Measurements from ENCODE around the gene KAT6B.

Gene KAT6B

GRCh38 chr10:74994854-74995253, 168.5 kb downstream of the KAT6B start:
- DNase-seq: peak; percentile 23

- no peak for DNase-seq
Observed at GRCh38 chr10:74995806-74996205, 169.4 kb downstream of the KAT6B start.

GRCh38 chr10:74997163-74997562, 170.8 kb downstream of the KAT6B start:
- DNase-seq: no peak

- no peak for DNase-seq
Observed at GRCh38 chr10:75000748-75001321, 174.4 kb downstream of the KAT6B start.

GRCh38 chr10:75001715-75002350, 175.4 kb downstream of the KAT6B start:
- DNase-seq: no peak

- no peak for DNase-seq
Observed at GRCh38 chr10:75002351-75002725, 175.9 kb downstream of the KAT6B start.

GRCh38 chr10:75002967-75003594, 176.7 kb downstream of the KAT6B start:
- no peak for DNase-seq

GRCh38 chr10:75003891-75004290, 177.5 kb downstream of the KAT6B start:
- DNase-seq: no peak

- no peak for DNase-seq
Observed at GRCh38 chr10:75007646-75008045, 181.2 kb downstream of the KAT6B start.

GRCh38 chr10:75008952-75009351, 182.6 kb downstream of the KAT6B start:
- DNase-seq: no peak

- DNase-seq: no peak
Observed at GRCh38 chr10:75009426-75009825, 183.0 kb downstream of the KAT6B start.

GRCh38 chr10:75010373-75010772, 184.0 kb downstream of the KAT6B start:
- no peak for DNase-seq

- no peak for DNase-seq
Observed at GRCh38 chr10:75011221-75011620, 184.8 kb downstream of the KAT6B start.

- no peak for DNase-seq
Observed at GRCh38 chr10:75012471-75012870, 186.1 kb downstream of the KAT6B start.

GRCh38 chr10:75013007-75013406, 186.6 kb downstream of the KAT6B start:
- DNase-seq: no peak

GRCh38 chr10:75013522-75013921, 187.1 kb downstream of the KAT6B start:
- DNase-seq: no peak

GRCh38 chr10:75014516-75015230, 188.3 kb downstream of the KAT6B start:
- no peak for DNase-seq

GRCh38 chr10:75015442-75015841, 189.0 kb downstream of the KAT6B start:
- no peak for DNase-seq

- no peak for DNase-seq
Observed at GRCh38 chr10:75016325-75016724, 189.9 kb downstream of the KAT6B start.

GRCh38 chr10:75018251-75018650, 191.9 kb downstream of the KAT6B start:
- DNase-seq: no peak

- DNase-seq: peak; percentile 69
Observed at GRCh38 chr10:75018686-75019307, 192.4 kb downstream of the KAT6B start.

GRCh38 chr10:75019370-75019769, 193.0 kb downstream of the KAT6B start:
- DNase-seq: peak; percentile 45

- no peak for DNase-seq
Observed at GRCh38 chr10:75020168-75020567, 193.8 kb downstream of the KAT6B start.
